Measurements from ENCODE around the gene MLN.

Gene MLN

DNA sequence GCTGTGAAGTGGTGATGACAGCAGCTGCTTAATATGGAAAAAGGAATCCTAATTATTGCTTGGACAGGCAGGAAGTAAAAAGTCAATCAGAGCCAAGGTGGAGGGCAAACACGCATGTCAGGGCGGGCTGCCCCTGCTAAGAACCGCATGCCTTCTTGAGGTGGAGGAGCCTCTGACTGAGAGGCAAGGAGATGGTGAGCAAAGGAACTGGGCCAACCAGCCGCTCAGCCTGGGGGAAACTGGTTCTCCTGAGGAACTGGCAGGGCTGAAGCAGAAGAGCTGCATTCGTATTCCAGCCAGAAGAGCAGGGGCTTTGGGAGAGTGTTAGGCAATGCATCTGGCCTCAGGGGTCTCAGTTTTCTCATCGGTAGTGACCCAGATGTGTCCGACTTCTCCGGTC lies 13.1 kb upstream of the MLN start:
- in situ Hi-C loops (cut with MboI; ENCODE audit: low sequenced_read_pairs) = no loop called here

DNA sequence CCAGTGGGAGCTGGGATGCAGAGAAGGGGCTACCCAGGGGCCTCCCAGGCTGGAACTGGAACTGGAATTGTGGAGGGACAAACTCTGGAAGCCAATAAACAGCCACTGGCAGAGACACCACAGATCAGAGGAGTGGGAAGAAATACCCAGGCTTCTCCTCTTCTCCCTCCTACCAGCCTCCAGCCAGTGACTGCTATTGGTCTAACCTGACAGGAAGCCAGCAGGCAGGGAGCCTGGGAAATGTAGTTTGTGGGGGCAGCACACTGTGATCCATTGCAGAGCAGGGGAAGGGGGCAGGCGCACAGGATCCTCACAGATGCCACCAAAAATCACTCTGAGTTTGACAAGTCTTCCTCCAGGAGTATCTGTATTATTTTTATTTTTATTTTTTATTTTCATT lies 12.1 kb upstream of the MLN start:
- in situ Hi-C loops (cut with MboI; ENCODE audit: low sequenced_read_pairs) = no loop called here

DNA sequence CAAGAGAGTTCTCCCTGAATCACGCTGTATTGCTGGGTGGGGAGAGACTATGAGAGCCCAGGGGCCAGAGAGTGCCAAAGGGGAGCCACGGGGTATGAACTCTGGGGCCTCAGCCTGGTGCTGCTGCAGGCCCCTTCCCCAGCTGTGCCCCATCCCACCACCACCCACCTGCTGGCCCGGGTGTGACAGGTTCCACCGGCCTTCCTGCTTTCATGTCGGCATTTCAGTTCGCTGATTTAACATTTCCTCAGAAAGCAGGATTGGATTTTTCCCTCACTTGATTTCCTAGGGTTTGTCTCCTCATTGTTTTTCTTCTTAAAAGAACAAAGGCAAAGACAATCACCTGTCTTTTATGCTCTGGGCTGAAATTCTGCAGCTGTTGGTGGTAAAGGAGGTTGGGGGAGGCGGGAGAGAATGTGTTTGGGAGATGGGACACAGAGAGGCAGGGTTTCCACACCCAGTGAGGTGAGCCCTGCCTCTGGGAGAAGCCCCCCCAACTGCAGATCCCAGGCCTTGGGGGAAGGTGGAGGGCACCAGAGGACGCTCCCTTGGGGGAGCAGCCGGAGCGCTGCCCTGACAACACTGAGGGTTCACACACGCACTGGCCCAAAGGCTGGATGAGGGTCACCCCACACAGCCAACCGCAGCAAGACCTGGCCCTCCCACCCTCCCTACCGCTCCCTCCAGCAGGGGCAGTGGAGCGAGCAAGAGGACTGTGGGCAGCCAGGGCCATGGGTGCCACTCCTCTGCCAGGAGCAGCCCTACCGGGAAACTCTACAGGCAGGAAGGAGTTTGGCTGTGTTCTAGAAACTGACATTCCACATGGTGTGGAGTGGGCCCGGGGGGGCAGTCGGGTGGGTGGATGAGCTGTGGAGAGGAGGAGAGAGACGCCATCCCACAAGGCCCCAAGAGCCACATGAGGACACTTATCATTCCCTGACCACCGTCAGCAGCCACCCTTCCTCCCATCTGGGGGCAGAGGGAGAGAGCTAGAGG lies 10.5 kb upstream of the MLN start:
- in situ Hi-C loops (cut with MboI; ENCODE audit: low sequenced_read_pairs) = no loop called here

DNA sequence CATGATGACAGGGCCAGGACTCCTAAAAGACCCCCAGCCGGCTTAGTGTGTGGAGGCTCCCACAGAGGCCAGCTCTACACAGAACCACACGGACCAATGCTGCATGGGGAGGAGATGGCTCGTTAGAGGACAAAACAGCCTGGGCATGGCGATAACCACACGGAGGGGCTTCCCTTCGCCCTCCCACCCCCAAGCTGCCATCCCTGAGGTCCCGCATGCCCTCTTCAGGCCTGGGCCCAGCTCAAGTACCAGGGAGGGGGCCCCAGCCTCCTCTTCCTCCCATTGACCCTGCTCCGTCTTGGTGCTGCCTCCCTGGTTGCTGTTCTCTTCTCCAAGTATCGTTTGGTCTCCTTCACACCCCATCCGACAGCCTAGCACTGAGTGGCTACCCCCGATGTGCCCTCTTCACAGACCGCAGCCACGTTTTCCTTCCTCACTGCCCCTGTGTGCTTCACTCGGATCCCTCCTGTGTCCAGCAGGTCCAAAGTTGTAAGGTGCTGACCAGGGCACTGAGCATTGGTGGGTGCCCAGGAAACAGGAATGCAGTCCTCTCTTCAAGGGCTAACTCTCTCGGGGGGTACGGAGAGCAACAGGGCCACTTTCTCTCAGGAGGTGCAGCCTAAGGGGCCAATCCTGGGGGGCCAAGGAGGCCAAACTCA lies 9.6 kb upstream of the MLN start:
- in situ Hi-C loops (cut with MboI; ENCODE audit: low sequenced_read_pairs) = no loop called here

DNA sequence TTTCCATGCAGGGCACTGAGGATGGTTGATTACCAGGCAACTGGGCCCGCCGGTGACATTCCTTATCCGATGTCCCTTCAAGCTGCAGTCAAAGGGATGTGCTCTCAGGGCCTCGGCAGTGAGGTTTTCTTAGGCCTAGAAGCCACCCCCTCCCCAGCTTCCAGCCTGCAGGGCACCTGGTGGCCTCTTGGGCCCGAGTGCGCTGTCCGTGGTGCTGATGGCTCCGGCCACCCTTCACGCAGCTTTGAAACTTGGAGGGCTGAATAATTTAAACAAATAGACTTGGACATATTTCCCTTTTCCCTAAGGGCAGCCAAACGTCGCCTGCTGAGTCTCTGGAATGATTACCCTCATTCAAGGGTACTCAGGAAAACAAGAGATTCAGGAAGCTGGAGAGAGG lies 8.9 kb upstream of the MLN start:
- in situ Hi-C loops (cut with MboI; ENCODE audit: low sequenced_read_pairs) = no loop called here

DNA sequence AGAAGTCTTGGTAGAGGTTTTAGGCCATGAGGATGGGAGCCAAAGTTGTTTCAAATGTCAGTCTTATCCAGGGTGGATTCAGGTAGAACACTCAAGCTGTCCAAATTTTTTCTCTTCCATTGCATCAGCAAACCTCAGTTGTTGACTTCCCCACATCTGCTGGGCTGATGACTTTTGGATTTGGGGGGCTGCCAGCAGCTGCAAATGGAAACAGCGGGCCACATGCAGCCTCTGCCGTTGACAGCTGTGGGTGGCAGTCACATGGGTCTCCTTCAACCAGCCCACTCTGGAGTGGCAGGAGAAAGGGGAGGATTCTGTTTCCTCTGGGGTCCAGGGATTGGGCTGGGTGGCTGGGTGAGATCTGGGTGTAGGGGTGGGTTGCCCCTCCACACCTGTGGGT lies 5.8 kb upstream of the MLN start:
- in situ Hi-C loops (cut with MboI; ENCODE audit: low sequenced_read_pairs) = no loop called here

DNA sequence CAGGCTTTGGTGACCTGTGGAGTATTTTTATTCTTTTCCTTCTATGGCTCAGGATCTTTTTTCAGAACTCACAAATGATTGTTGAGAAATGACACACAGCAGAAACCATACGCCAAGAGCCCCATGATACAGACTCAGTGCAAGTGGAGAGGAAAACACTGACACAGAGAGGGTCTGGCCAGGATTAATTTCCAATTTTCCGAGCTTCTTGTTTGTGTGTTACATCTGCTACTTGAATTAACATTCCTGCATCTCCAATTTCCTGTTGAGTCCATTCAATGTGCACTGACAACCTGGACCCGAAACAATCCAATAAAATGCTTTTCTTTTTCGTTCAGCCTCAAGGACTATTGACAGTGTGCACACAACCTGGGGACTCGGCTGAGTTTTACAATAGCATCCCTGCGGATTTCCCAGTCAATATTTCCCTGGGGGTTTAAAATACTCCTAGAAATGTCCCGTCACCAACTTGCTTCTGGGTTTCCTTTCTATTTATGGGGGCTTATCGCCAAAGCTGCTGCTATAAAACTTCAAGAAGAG lies 4.9 kb upstream of the MLN start:
- in situ Hi-C loops (cut with MboI; ENCODE audit: low sequenced_read_pairs) = no loop called here

DNA sequence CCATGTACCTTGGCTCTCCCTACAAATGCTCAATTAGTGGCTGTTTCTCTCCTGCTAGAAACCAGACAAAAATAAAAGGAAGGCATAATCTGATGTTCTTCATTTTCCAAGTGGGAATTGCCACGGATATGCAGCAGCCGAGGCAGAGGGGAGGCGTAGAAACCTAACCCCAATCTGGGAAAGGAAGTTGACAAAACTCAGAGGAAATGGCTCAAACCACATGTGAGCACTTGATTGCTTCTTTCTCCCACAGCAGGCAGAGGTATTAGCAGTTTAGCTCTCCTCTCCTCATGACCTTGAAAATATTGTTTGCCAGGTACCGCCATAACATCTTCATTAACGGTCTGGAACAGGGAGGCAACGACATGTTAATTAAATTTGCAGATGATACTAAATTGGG lies 3.8 kb upstream of the MLN start:
- in situ Hi-C loops (cut with MboI; ENCODE audit: low sequenced_read_pairs) = no loop called here

DNA sequence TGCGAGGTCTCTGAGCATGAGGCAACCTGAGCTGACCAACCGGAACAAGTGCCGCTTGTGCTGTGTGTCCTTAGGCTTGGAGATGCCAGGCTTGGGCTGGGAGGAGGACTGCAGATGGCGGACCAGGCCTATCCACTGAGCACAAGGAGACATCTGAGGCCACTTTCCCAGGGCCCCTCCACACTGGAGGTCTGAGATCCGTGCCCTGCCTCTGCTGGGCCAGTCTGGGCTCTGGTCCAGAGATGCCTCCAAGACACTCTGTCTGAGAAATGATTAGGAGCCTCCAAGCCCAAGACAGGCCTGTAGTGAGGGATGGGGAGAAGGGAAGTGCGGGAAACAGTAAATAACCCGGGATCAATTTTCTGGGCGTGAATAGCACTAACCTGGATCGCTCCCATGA lies 3.0 kb upstream of the MLN start:
- in situ Hi-C loops (cut with MboI; ENCODE audit: low sequenced_read_pairs) = no loop called here

DNA sequence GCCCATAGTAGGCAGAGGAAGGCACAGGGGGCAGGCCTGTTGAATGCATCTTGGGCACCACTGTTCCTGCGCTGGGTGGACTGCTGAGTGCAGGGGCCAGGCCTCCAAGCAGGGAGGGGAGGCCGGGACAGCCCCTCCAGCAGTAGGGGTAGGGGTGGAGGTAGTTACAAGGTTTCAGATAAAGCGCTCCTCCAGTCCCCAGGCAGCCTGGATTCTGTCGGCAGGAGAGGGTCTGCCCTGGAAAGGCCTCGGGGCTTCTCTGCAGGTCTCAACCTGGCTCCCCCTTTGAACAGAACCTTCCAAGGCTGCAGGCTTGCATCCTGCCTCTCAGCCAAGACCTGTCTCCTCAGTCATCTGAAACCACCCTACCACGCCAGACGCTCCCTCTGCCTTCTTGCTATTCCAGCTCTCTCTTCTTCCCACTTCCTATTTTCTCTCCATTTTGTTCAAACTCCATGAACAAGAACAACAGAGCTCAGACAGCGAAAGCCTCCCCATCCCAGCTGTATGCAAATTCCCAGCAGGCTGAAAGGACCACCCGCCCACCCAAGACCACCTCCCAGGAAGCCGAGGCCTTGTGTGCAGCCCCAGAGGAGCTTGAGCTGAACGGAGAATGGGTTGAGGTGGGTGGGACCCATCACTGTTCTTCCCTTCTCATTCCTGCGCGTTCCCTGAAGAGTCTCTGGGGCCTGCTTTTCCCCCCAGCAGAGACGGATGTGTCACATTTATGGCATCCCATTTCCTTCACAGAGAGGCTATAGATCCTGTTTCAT lies 1.4 kb downstream of the MLN start:
- in situ Hi-C loops (cut with MboI; ENCODE audit: low sequenced_read_pairs) = no loop called here

DNA sequence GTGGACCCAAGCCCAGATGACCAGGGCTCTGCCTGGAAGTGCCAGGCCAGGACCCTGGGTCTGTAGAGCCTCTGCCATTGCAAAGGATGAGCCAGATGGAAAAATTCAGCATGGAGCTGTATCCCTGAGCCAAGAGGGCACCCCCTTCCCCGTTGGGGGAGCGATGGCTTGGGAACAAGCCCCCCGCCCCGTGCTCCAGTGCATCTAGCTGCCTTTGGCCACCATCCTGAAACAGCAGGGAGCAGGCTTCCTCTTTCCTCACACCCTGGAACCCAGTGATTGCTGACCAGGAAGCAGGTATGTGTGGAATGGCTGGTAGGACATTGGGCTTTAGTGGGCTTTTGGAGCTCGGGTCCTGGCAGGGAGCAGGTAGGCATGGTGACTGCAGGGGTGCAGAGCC lies 2.2 kb downstream of the MLN start:
- in situ Hi-C loops (cut with MboI; ENCODE audit: low sequenced_read_pairs) = no loop called here

DNA sequence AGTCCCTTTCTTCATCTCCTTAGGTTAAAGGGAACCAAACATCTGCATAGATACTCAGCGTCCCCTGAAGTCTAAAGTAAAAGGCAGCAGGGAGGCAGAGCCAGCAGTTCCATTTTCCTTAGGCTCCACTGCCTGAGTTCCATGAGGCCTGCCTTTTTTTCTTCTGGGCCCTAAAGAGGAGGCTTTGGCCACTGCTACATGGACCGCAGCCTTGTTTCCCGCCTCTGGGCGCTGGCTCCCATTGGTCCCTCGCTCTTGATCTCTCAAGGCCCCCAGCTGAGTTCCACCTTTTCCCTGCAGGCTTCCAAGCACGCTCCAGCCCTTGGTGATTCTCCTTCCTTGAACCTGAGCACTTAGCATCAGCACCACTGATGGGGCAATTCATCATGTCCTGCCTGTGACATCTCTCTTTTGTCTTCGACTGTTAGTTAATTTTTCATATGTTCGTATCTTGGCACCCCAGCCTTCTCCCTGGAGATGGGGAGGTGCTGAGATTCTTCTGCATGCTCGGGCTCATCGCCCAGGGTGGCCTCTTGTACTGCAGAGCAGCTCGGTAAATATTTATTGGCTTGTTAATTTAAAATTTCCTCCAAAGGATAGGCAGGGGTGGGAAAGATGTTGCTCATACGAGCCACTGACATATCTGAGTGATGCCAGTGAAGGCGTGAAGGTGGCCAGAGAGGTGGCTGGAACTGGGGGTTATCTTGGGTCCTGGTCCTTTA lies 3.4 kb downstream of the MLN start:
- in situ Hi-C loops (cut with MboI; ENCODE audit: low sequenced_read_pairs) = no loop called here

DNA sequence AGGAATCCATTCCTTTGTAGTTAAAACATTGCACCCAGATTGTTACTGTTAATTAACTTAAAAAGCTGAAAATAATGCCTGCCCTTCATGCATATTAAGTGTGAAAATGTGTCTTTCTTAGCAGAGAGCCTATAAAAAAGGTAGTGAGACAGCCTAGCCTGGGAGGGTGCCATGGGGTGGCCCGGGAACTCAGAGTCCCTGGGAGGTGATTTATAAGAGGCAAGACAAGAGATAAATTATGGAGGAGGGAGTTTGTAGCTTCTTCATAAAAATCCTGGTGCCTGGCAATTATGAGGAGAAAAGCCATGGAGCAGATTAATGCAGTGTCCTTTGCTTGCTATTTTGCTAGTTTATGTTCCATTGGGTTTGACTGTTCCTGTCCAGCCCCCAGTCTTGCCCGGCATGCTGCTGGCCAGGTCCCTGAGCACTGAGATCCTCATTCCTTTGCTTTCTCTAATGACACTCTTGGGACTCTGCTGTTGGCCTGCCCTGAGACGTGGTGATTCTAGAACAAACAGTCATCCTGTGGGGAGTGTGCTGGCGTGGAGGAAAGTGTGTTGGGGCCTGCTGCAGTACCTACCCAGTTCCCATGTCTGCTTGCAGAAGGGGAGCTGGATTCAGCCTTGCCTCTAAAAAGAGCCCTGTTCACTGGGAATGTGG lies 4.2 kb downstream of the MLN start:
- in situ Hi-C loops (cut with MboI; ENCODE audit: low sequenced_read_pairs) = no loop called here

DNA sequence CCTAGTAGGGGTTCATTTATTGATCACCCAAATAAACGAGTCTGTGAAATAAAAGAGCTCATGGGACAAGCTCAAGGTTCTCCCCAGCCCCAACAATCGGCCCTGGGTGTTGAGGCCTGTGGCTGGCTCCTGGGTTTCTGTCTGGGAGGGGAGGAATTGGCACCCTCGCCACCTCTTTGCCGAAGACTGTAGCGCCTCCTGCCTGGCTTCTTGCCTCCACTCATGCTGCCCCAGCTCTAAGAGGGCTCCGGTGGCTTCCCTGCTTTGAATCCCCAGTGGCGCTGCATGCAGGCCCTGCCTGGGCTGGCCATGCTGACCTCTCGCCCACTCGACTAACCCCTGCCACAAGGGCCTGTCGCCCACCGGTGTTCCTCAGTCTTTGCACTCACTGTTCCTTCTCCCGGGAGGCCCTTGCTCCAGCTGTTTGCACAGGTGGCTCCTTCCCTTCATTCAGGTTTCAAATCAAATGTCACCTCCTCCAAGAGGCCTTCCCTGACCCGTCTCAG lies 5.4 kb downstream of the MLN start:
- in situ Hi-C loops (cut with MboI; ENCODE audit: low sequenced_read_pairs) = no loop called here

DNA sequence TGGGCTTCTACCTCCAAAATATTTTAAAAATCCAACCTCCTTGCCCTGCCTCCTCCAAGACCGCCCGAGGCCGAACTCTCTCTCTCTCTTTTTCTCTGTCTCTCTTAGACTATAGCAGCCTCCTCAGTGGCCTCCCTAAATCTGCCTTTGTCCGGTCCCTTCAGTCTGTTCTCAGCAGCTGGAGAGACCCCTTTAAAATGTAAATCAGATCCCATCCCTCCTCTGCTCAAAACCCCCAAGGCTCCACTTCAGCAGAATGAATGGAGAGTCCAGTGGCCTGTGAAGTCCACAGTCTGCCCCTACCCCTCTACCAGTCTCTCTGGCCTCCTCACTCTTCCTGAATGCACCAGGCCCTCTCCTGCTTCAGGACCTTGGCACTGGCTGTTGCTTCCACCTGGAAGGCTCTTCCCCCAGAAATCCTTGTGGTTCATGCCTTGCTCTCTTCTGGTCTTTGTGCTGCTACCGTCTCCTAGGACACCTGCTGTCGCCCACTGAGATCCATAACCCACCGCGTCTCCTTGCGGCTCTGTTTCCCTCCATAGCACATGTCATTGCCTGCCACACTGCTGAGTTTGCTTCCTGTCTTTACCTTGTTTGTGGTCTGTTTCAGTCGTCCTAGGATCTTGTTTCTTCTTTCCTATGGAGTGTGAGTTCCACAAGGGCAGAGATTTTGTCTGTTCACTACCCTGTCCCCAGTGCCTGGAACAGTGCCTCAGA lies 6.0 kb downstream of the MLN start:
- in situ Hi-C loops (cut with MboI; ENCODE audit: low sequenced_read_pairs) = no loop called here

DNA sequence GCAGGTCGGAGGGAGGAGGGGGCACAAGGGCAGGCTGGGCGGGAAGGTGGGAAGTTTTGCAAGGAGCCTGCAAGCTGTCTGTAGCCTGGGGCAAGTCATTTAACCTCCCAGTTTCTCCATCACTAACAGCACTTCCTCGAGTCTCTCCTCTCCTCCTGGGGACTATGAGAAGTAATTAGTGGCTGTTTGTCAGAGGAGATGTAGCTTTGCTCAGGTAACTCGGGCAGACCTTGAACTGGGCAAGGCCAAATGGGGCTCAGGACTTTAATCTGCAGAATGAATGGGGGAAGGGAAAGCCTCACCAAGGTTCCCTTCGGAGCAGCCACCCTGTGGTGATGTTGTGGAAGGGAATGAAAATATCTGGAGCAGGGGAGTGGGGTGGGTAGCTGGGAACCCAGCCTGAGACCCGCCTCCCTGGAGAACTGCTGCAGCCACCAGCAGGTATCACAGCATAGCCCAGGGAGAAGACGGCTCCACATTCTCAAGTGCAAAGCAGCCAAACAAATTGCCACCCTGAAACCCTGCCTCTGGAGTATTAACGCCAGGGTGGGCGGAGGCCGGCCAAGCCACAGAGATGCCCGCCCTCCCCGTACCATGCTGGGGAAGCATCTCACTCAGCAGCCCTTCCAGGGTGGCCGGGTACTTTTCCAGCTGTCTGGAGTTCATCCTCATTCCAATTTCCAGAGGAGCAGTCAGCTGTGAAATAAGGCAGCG lies 8.7 kb downstream of the MLN start:
- in situ Hi-C loops (cut with MboI; ENCODE audit: low sequenced_read_pairs) = no loop called here

DNA sequence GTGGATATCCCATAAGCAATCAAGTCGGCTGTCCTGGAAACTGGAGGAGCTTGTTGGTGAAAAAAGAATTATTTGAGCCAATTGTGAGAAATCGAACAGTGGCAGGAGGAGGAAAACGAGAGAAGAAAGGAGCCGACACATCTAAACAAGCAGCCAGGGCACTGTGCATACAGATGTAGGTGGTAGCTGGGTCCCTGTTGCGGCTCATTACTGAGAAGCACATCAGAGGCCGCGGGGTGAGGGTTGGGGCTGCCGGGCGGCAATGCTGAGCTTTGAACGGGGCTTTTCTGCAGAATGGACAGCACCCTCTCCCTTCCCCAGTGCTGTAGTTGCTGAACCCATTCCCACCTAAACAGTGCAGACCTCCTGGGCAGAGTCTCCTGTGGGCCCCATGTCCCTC lies 10.8 kb downstream of the MLN start:
- in situ Hi-C loops (cut with MboI; ENCODE audit: low sequenced_read_pairs) = no loop called here

DNA sequence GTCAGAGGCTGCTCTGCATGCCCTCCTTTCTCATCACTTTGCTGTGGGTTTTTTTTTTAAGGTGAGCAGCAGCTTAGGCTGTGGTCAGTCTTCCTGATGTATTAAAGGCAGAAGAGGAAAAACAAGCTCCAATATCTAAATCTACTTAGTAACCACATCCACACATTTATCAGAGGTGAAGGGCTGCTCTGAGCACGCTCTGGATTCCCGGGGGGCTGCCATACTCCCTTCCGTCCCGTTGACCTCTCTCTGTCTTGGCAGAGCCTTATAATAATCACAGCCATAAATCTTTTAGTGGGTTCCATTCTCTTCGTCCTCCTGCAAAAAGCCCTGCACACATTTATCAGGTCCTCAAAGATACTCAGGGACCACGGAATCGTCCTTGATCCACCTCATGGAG lies 12.2 kb downstream of the MLN start:
- in situ Hi-C loops (cut with MboI; ENCODE audit: low sequenced_read_pairs) = no loop called here

DNA sequence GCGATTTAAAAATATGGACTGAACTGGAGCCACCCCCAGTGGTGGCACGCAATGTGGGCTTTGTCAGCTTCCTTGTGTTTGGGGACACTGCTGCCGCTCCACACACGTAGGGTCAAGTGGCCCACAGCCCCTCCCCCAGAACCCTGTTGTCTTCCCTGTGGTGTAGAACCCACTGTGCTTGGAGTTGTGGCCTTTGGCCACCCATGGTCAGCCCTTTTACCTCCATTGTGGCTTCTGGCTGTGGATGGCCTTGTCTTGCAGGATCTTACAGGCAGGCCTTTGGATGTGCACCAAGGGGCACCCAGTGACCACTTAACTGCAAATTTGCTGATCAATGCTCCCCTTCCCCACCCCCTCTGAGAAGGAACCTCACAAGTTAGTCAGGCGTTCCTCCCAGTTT lies 12.9 kb downstream of the MLN start:
- in situ Hi-C loops (cut with MboI; ENCODE audit: low sequenced_read_pairs) = no loop called here

Measured in HL-60/S4 treated with retinoic acid at 250 ng/mL for 4 days and 3 days (cell line).